ENCODE results near the gene RERE. TPM values are rescaled to one million over a fixed set of nuclear protein-coding genes. Genes with fewer than 3 reads are reported as not detected.

RERE gene
- total RNA-seq, 2 donors from 2014 or later, result 74.5 to 128 TPM

- no peak for ATAC-seq
These were observed 64.3 kb downstream of the RERE start for GRCh38 chr1:8752921-8753713.

DNA sequence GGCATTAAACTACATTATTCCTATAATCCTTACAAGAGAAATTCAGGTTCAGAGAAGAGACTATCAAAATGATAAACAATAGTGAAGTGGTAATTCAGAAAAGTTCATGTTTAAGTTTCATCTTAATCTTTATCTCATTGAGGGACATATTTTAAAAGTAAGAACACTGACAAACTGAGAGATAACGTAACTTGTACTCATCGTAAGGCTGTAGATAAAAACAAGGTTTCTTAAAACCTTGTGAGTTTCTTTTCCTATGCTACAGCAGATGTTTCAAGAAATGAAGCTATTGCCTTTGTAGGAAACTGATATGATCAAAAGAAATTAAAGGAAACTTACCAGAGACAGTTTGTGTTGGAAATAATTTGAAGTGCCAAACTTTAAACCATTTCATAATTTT is 65.0 kb downstream of the RERE start:
- Histone ChIP-seq H3K27ac (no peak overlapping the region), H3K27me3 (no peaks in the 10 kb centered on the region), H3K4me3 (no peak overlapping the region), H3K9me3 (no peaks in the 10 kb centered on the region), H3K4me1 (no peaks in the 10 kb centered on the region), H3K36me3 (replicated peaks in 1 of 2; ENCODE audit: insufficient read depth in 1 of 2, low read depth in 2 of 2) (no peaks in the 10 kb centered on the region)
- no peak for DNase-seq
- TF ChIP-seq POLR2A (IDR thresholded peaks at IDR 0.05) (no peak), CTCF (IDR thresholded peaks at IDR 0.05) (no peak)
- 77 to 80% methylated on average over 2 of the region's 2 CpGs for WGBS, 2 donors
- intact Hi-C loops (cut with DNase I), result no loop called here
- ATAC-seq, result no peak

More at GRCh38 chr1:8752921-8753713, 64.3 kb downstream of the RERE start:
- WGBS, 2 donors, result 88 to 91% methylated on average over 6 of the region's 6 CpGs
- Histone ChIP-seq H3K27ac (no peak overlapping the region), H3K9me3 (no peaks in the 10 kb centered on the region), H3K36me3 (replicated peaks in 1 of 2; ENCODE audit: insufficient read depth in 1 of 2, low read depth in 2 of 2) (no peaks in the 10 kb centered on the region), H3K27me3 (no peaks in the 10 kb centered on the region), H3K4me1 (no peaks in the 10 kb centered on the region), H3K4me3 (no peak overlapping the region)
- TF ChIP-seq POLR2A (IDR thresholded peaks at IDR 0.05), result no peak
- no peak for TF ChIP-seq CTCF (IDR thresholded peaks at IDR 0.05)
- intact Hi-C loops (cut with DNase I), result no loop called here
- no peak for DNase-seq

DNA sequence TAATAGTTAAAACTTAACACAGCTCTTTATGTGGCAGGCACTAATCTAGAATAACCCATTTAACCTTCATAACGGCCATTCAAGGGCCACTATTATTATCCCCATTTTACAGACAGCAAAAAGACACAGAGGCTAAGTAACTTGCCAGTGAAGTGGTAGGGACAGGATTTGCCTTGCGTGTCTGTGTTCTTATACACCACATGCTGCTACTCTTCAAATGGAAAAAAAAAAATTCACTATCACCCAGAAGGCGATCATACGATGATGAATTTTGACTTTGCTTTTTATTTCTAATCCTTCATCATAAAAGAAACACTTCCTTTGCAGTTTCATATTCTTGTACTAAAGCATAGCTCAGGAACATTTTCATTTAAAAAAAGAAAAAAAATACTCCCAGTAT is 65.5 kb downstream of the RERE start:
- no peaks in the 10 kb centered on the region for H3K4me1 ChIP-seq
- no peak overlapping the region for H3K27ac ChIP-seq
- intact Hi-C loops (cut with DNase I), result no loop called here
- 78 to 86% methylated on average over 4 of the region's 4 CpGs for WGBS, 2 donors
- no peaks in the 10 kb centered on the region for H3K36me3 ChIP-seq (replicated peaks in 1 of 2; ENCODE audit: insufficient read depth in 1 of 2, low read depth in 2 of 2)
- H3K27me3 ChIP-seq, result no peaks in the 10 kb centered on the region
- ATAC-seq (no peak), DNase-seq (no peak)
- no peak overlapping the region for H3K4me3 ChIP-seq
- H3K9me3 ChIP-seq, result no peaks in the 10 kb centered on the region
- TF ChIP-seq POLR2A (IDR thresholded peaks at IDR 0.05), result no peak
- no peak for TF ChIP-seq CTCF (IDR thresholded peaks at IDR 0.05)

DNA sequence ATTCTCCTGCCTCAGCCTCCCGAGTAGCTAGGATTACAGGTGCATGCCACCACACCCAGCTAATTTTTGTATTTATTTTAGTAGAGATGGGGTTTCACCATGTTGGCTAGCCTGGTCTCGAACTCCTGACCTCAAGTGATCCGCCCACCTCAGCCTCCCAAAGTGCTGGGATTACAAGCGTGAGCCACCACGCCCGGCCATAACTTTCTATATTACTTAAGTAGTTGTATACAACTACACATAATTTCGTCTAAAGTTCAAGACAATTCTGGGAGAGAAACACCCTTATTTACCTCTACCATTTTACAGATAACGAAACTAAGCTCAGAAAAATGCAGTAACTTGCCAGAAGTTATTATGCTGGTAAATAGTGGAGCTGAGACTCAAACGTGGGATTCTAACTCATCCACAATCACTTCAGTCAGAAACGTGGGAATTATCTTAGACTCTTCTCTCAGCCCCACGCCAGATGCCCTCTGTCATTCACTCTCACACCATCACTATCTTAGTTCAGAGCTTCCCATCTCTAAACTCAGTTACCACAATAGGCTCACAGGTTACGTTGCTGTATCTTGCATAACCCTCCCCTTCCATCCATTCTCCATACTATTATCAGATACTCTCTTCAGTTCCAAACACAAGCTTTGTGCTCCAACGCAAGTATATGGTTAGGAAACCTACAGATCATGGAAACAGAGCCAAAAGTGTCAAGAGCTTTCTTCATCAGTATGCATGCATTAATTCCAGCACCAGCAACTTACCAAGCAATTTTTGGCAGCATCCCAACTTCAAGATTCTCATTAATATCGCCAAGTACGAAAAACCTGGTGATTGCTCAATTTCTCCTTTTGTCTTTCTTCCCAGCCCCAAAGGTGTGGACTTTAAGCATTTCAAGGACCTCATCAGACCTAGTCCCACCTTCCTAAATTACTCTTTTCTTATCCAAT is 69.3 kb downstream of the RERE start:
- Histone ChIP-seq H3K36me3 (replicated peaks in 1 of 2; ENCODE audit: insufficient read depth in 1 of 2, low read depth in 2 of 2) (no peaks in the 10 kb centered on the region), H3K27ac (no peak overlapping the region), H3K27me3 (no peaks in the 10 kb centered on the region), H3K9me3 (no peaks in the 10 kb centered on the region), H3K4me3 (no peak overlapping the region), H3K4me1 (peaks cover 10% of the 10 kb centered on the region)
- 80 to 85% methylated on average over 15 of the region's 15 CpGs for WGBS, 2 donors
- intact Hi-C loops (cut with DNase I), result no loop called here
- DNase-seq, result no peak
- ATAC-seq, result no peak
- no peak for TF ChIP-seq POLR2A (IDR thresholded peaks at IDR 0.05)
- no peak for TF ChIP-seq CTCF (IDR thresholded peaks at IDR 0.05)

Data from body of pancreas (tissue), 4 donors.